Activated CD8-positive, alpha-beta T cell treated with anti-CD3 and anti-CD28 coated beads, Interleukin-2, amount 10 ng/mL, durations not matched to agents 7 days and 5 days (primary cell): ENCODE results near the gene EPDR1. TPM values are rescaled to one million over a fixed set of nuclear protein-coding genes. Genes with fewer than 3 reads are reported as not detected.
"Not testable (repeated sequence)": the region's sequence is repeated elsewhere in the genome, so short reads cannot be mapped to it uniquely, and the experiment has no call there.

ENCODE experiments used
- ATAC-seq: fragments of 150-1000 bp; cut with Tn5 transposase; one replicate; pipeline ENCODE4 v1.10.0; 2021; ENCODE audit warnings: moderate library complexity
- CTCF ChIA-PET: fragments of 350-600 bp; sonication (Branson Sonifier 250); formaldehyde crosslinking; loops from one replicate; lab custom pipeline; 2021; ENCODE audit warnings: antibody characterized with exemption; lab: Charles Lee
- POLR2A ChIA-PET: fragments of 350-600 bp; sonication (Branson Sonifier 250); formaldehyde crosslinking; loops from one replicate; lab custom pipeline; 2021; ENCODE audit warnings: antibody characterized with exemption; lab: Charles Lee
- DNase-seq: peaks from one replicate; pipeline ENCODE4 v3.0.0-alpha.2; 2020
- H3K27ac Mint-ChIP-seq: one replicate; pipeline ENCODE4 v1.8.0; 2021; ENCODE audit warnings: mild to moderate bottlenecking, mixed read lengths
- H3K27me3 Mint-ChIP-seq: one replicate; pipeline ENCODE4 v1.8.0; 2021; ENCODE audit warnings: low read depth, mixed read lengths
- H3K36me3 Mint-ChIP-seq: one replicate; pipeline ENCODE4 v1.8.0; 2021; ENCODE audit warnings: low read depth, mixed read lengths
- H3K4me1 Mint-ChIP-seq: one replicate; pipeline ENCODE4 v1.8.0; 2021; ENCODE audit warnings: low read depth, mixed read lengths
- H3K4me3 Mint-ChIP-seq: one replicate; pipeline ENCODE4 v1.8.0; 2021; ENCODE audit warnings: mild to moderate bottlenecking, mixed read lengths
- H3K9me3 Mint-ChIP-seq: one replicate; pipeline ENCODE4 v1.8.0; 2022; ENCODE audit warnings: mixed read lengths; ENCODE audit not compliant: insufficient read depth
- total RNA-seq, 2 experiments: library from RNA; stranded (reverse); gene quantifications; one replicate each; pipeline ENCODE4 v1.2.3, GENCODE V29; 2021

The EPDR1 gene
- total RNA-seq, 2 experiments from 2014 or later: 0.52 to 1.0 TPM

DNA sequence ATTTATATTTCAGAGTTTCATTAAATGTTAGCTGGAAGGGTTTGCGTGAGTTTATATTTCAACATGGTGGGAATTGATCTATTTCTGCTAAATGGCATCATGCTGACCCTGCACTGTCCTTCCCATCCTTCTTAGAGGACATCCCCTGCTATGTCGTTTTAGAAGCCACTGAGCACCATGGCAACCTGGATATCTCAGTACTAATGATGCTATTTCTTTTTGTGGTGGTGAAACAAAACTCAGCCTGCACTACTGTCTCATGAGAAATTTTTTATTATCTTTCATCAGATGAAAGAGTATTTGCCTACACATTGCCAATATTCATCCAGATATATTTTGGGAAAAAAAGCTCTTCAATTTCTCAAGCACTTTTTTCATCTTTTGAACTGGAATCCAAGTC lies 12.1 kb downstream of the EPDR1 start:
- H3K36me3 Mint-ChIP-seq: no peaks in the 10 kb centered on the region
- ChIA-PET POLR2A (no interaction called here), CTCF (interaction anchor here (1.3 kb wide), 1 partner anchor 15 kb away, joined by 5 read pairs; the partner anchor contains the start of gene SFRP4)
- H3K27me3 Mint-ChIP-seq: peaks cover 3% of the 10 kb centered on the region
- ATAC-seq: no peak
- no peak overlapping the region for H3K27ac Mint-ChIP-seq
- DNase-seq: no peak
- H3K4me3 Mint-ChIP-seq: no peak overlapping the region
- H3K4me1 Mint-ChIP-seq: no peaks in the 10 kb centered on the region
- no peaks in the 10 kb centered on the region for H3K9me3 Mint-ChIP-seq

GRCh38 chr7:37933018-37933566 lies 12.7 kb downstream of the EPDR1 start:
- ChIA-PET POLR2A (no interaction called here), CTCF (interaction anchor here (1.3 kb wide), 1 partner anchor 16 kb away, joined by 5 read pairs; the partner anchor contains the start of gene SFRP4)
- ATAC-seq (no peak), DNase-seq (no peak)
- H3K4me3 Mint-ChIP-seq: no peak overlapping the region
- H3K27ac Mint-ChIP-seq: no peak overlapping the region
- peaks cover 3% of the 10 kb centered on the region for H3K27me3 Mint-ChIP-seq
- no peaks in the 10 kb centered on the region for H3K4me1 Mint-ChIP-seq
- no peaks in the 10 kb centered on the region for H3K36me3 Mint-ChIP-seq
- no peaks in the 10 kb centered on the region for H3K9me3 Mint-ChIP-seq

DNA sequence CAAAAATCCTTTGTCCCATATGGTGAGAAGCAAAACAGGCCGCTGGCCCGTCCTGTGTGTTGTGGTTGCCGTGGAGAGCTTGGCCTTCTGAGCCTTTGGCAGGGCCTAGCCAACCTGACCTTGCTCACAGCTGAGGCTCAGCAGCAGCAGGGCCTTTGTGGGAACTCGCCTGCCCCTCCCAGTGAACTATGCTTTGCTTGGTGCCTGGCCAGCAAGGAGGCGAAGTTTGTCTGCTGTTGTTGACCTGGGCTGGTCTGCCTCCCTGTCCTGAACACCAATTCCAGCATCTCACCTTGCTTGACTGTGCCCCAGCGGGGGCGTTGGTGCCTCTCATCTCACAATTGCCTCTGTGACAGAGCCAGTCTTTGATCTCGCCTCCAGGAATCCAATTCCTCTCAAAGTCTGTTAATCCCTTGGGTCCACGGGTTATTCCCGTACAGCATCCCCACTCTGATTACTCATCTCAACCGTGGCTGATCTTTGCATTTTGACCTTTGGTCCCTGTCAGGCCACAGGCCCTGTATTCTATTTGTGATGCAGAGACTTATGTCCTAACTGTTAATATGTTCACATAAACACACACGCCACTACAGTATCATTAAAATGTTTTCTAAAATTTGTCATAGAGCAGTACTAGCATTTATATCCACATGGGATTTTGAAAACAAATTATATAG lies 22.6 kb downstream of the EPDR1 start:
- no peak for ATAC-seq
- Mint-ChIP-seq H3K27ac (no peak overlapping the region), H3K27me3 (no peaks in the 10 kb centered on the region), H3K4me3 (no peak overlapping the region), H3K4me1 (no peaks in the 10 kb centered on the region), H3K9me3 (no peaks in the 10 kb centered on the region), H3K36me3 (no peaks in the 10 kb centered on the region)
- POLR2A ChIA-PET: no interaction called here
- DNase-seq: no peak
- CTCF ChIA-PET: no interaction called here

GRCh38 chr7:37943905-37944736 lies 23.7 kb downstream of the EPDR1 start:
- H3K4me3 Mint-ChIP-seq: no peak overlapping the region
- H3K4me1 Mint-ChIP-seq: no peaks in the 10 kb centered on the region
- no peak for DNase-seq
- no peaks in the 10 kb centered on the region for H3K27me3 Mint-ChIP-seq
- no peaks in the 10 kb centered on the region for H3K36me3 Mint-ChIP-seq
- POLR2A ChIA-PET: no interaction called here
- H3K27ac Mint-ChIP-seq: no peak overlapping the region
- H3K9me3 Mint-ChIP-seq: no peaks in the 10 kb centered on the region
- CTCF ChIA-PET: no interaction called here
- ATAC-seq: no peak

DNA sequence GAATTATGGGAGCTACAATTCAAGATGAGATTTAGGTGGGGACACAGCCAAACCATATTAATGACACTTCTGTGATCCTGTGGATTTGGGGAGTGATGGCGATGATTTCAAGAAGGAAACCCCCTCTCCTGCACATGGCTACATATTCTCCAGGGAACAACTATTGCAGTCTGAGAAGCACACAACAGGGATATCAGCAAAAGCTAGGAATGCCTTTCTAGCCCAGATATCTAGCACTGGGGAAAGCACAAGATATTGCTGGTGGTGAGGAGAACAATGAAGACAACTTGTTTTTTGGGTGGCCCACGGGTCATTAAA lies 24.3 kb downstream of the EPDR1 start:
- Mint-ChIP-seq H3K36me3 (no peaks in the 10 kb centered on the region), H3K27me3 (no peaks in the 10 kb centered on the region), H3K4me3 (no peak overlapping the region), H3K27ac (no peak overlapping the region), H3K9me3 (no peaks in the 10 kb centered on the region), H3K4me1 (no peaks in the 10 kb centered on the region)
- DNase-seq: no peak
- POLR2A ChIA-PET: no interaction called here
- no peak for ATAC-seq
- CTCF ChIA-PET: no interaction called here

GRCh38 chr7:37945336-37945735 lies 24.9 kb downstream of the EPDR1 start:
- Mint-ChIP-seq H3K9me3 (no peaks in the 10 kb centered on the region), H3K27me3 (no peaks in the 10 kb centered on the region), H3K27ac (no peak overlapping the region), H3K4me1 (no peaks in the 10 kb centered on the region), H3K36me3 (no peaks in the 10 kb centered on the region), H3K4me3 (no peak overlapping the region)
- ATAC-seq (no peak), DNase-seq (no peak)
- ChIA-PET POLR2A (no interaction called here), CTCF (no interaction called here)

- CTCF ChIA-PET: no interaction called here
- H3K9me3 Mint-ChIP-seq: no peaks in the 10 kb centered on the region
Measured at GRCh38 chr7:37947138-37947940, 26.9 kb downstream of the EPDR1 start.

DNA sequence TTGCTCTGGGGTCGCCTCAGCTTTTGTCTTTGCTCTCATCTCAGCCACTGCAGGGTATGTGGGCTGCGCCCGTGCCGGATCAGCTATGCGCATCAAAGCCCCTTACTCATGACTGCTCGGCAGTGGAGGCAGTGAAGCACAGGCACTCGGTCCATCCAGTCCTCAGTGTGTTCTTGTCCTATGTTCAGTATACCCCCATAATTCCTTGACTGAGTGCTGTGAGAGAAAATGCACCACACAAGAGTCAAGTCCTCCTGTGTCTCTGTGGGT lies 27.4 kb downstream of the EPDR1 start:
- ATAC-seq (no peak), DNase-seq (no peak)
- H3K4me3 Mint-ChIP-seq: no peak overlapping the region
- H3K36me3 Mint-ChIP-seq: no peaks in the 10 kb centered on the region
- H3K27ac Mint-ChIP-seq: no peak overlapping the region
- ChIA-PET CTCF (no interaction called here), POLR2A (no interaction called here)
- no peaks in the 10 kb centered on the region for H3K9me3 Mint-ChIP-seq
- H3K4me1 Mint-ChIP-seq: peaks cover 5% of the 10 kb centered on the region
- H3K27me3 Mint-ChIP-seq: no peaks in the 10 kb centered on the region

More at GRCh38 chr7:37947138-37947940, 26.9 kb downstream of the EPDR1 start:
- Mint-ChIP-seq H3K4me3 (no peak overlapping the region), H3K27me3 (no peaks in the 10 kb centered on the region), H3K36me3 (no peaks in the 10 kb centered on the region), H3K27ac (no peak overlapping the region), H3K4me1 (peaks cover 4% of the 10 kb centered on the region)
- ATAC-seq (no peak), DNase-seq (no peak)
- POLR2A ChIA-PET: no interaction called here

DNA sequence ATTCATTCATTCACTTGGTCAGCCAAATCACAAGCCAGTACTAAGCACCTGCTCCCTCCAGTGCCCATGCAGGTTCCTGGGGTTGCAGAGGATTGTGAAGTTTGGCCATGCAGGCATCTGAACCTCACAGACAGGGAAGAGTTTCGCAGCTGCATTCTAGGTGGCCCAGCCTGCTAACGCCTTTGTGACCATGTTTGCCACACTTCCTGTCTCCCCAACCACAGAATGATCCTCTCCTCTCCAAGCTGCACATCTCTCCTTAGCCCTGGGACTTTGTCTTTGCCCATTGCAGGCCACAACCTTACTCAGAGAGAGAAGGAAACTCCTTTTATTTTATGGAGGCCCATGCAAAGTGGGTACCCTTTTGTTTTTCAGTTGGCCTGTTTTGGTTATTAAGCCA lies 31.8 kb downstream of the EPDR1 start:
- Mint-ChIP-seq H3K4me3 (no peak overlapping the region), H3K9me3 (no peaks in the 10 kb centered on the region), H3K27me3 (no peaks in the 10 kb centered on the region), H3K4me1 (peaks cover 5% of the 10 kb centered on the region), H3K27ac (no peak overlapping the region), H3K36me3 (no peaks in the 10 kb centered on the region)
- DNase-seq (no peak), ATAC-seq (no peak)
- POLR2A ChIA-PET: no interaction called here
- CTCF ChIA-PET: no interaction called here

DNA sequence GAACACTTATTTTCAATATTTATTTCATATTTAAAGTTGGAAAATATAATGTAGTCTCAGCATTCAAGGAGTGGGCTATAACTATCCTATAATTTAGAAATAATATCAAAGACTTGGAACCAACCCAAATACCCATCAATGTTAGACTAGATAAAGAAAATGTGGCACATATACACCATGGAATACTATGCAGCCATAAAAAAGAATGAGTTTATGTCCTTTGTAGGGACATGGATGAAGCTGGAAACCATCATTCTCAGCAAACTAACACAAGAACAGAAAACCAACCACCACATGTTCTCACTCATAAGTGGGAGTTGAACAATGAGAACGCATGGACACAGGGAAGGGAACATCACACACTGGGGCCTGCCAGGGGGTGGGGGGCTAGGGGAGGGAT lies 33.8 kb downstream of the EPDR1 start:
- CTCF ChIA-PET, H3K4me3 Mint-ChIP-seq, DNase-seq, H3K27ac Mint-ChIP-seq, H3K27me3 Mint-ChIP-seq, ATAC-seq, H3K36me3 Mint-ChIP-seq, H3K9me3 Mint-ChIP-seq, H3K4me1 Mint-ChIP-seq, POLR2A ChIA-PET: not testable (repeated sequence)

DNA sequence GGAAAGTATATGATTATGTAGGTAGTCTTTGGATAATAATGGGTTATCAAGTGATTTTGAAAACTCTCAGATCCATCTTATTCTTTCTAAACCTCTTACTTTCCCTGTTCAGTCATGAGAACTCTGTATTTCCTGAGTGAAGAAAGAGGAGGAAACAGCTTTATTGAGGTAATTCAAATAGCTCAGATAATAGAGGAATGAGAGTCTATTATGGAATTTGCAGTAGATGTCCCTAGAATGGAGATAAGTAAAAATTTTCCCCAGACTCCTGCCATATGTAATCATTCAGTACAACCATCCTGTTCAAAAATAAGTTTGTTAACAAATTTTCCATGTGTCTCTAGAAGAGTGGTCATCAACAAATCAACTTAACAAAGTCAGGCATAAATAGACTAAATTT lies 36.4 kb downstream of the EPDR1 start:
- ChIA-PET POLR2A (no interaction called here), CTCF (no interaction called here)
- no peak for ATAC-seq
- H3K27ac Mint-ChIP-seq: no peak overlapping the region
- no peak overlapping the region for H3K4me3 Mint-ChIP-seq
- no peaks in the 10 kb centered on the region for H3K36me3 Mint-ChIP-seq
- no peaks in the 10 kb centered on the region for H3K27me3 Mint-ChIP-seq
- DNase-seq: no peak
- peaks cover 5% of the 10 kb centered on the region for H3K4me1 Mint-ChIP-seq
- H3K9me3 Mint-ChIP-seq: no peaks in the 10 kb centered on the region
